ENCODE results near the gene COL9A2.
"Not testable (repeated sequence)": the region's sequence is repeated elsewhere in the genome, so short reads cannot be mapped to it uniquely, and the experiment has no call there.

COL9A2 gene

GRCh38 chr1:40344597-40344996 is 27.5 kb upstream of the COL9A2 start:
- no peaks in the 10 kb centered on the region for H3K79me1 ChIP-seq (replicated peaks; ENCODE audit: low read length, poor library complexity, severe bottlenecking)
- no peak overlapping the region for H4K8ac ChIP-seq (ENCODE audit: low read length)
- H2AFZ ChIP-seq (ENCODE audit: low read depth, low read length): no peak overlapping the region
- H3K18ac ChIP-seq (ENCODE audit: low read depth in 1 of 2, low read length in 2 of 2): no peak overlapping the region
- H3K9me3 ChIP-seq (ENCODE audit: control insufficient read depth, low read length): peaks cover 8% of the 10 kb centered on the region
- H3K27me3 ChIP-seq (ENCODE audit: control insufficient read depth in 1 of 2, insufficient read depth in 1 of 2, low read length in 2 of 2): peaks cover 4 to 18% of the 10 kb centered on the region in 2 experiments
- no peak overlapping the region for H3K4me2 ChIP-seq (ENCODE audit: low read length, poor library complexity, severe bottlenecking)
- H3K9ac ChIP-seq (ENCODE audit: low read length): peak overlapping the region; percentile 78
- WGBS: 49% methylated on average over 6 of the region's 6 CpGs
- no peak overlapping the region for H3K14ac ChIP-seq (ENCODE audit: low read length in 2 of 2)
- no peaks in the 10 kb centered on the region for H3K4me1 ChIP-seq (ENCODE audit: control insufficient read depth, insufficient read depth, low read depth, low read length)
- H4K91ac ChIP-seq (ENCODE audit: low read length): no peak overlapping the region
- peak; percentile 32 for DNase-seq
- H2BK12ac ChIP-seq (ENCODE audit: low read length in 2 of 2): no peak overlapping the region
- H3K27ac ChIP-seq (ENCODE audit: low read length, poor library complexity, severe bottlenecking): no peak overlapping the region
- no peak overlapping the region for H2AK5ac ChIP-seq (ENCODE audit: low read length, severe bottlenecking)
- no peak overlapping the region for H2BK120ac ChIP-seq (ENCODE audit: low read depth, low read length)
- H3K4ac ChIP-seq (ENCODE audit: low read depth in 1 of 2, low read length in 2 of 2): no peak overlapping the region
- H2BK15ac ChIP-seq (ENCODE audit: low read depth, poor library complexity, severe bottlenecking): no peak overlapping the region
- no peaks in the 10 kb centered on the region for H3K36me3 ChIP-seq (ENCODE audit: control insufficient read depth in 1 of 2, insufficient read depth in 2 of 2, low read depth in 1 of 2, low read length in 2 of 2)
- no peak overlapping the region for H2BK5ac ChIP-seq (ENCODE audit: low read depth, low read length, poor library complexity, severe bottlenecking)
- H3K23ac ChIP-seq (ENCODE audit: low read length in 2 of 2): no peak overlapping the region
- peak overlapping the region in 1 of 2 experiments; percentile 20 for H3K4me3 ChIP-seq (ENCODE audit: insufficient read depth in 1 of 2, low read depth in 1 of 2, low read length in 2 of 2)

- not testable (repeated sequence) for DNase-seq; H3K14ac ChIP-seq (ENCODE audit: low read length in 2 of 2); H3K4me1 ChIP-seq (ENCODE audit: control insufficient read depth, insufficient read depth, low read depth, low read length); H4K91ac ChIP-seq (ENCODE audit: low read length); H2BK15ac ChIP-seq (ENCODE audit: low read depth, poor library complexity, severe bottlenecking); H2BK5ac ChIP-seq (ENCODE audit: low read depth, low read length, poor library complexity, severe bottlenecking); H3K79me1 ChIP-seq (replicated peaks; ENCODE audit: low read length, poor library complexity, severe bottlenecking); H3K9me3 ChIP-seq (ENCODE audit: control insufficient read depth, low read length); H4K8ac ChIP-seq (ENCODE audit: low read length); H3K9ac ChIP-seq (ENCODE audit: low read length); H3K4me2 ChIP-seq (ENCODE audit: low read length, poor library complexity, severe bottlenecking); H2BK12ac ChIP-seq (ENCODE audit: low read length in 2 of 2); H3K4ac ChIP-seq (ENCODE audit: low read depth in 1 of 2, low read length in 2 of 2); H3K27ac ChIP-seq (ENCODE audit: low read length, poor library complexity, severe bottlenecking); H3K23ac ChIP-seq (ENCODE audit: low read length in 2 of 2); H2AFZ ChIP-seq (ENCODE audit: low read depth, low read length); H3K18ac ChIP-seq (ENCODE audit: low read depth in 1 of 2, low read length in 2 of 2); H3K36me3 ChIP-seq (ENCODE audit: control insufficient read depth in 1 of 2, insufficient read depth in 2 of 2, low read depth in 1 of 2, low read length in 2 of 2); H3K4me3 ChIP-seq (ENCODE audit: insufficient read depth in 1 of 2, low read depth in 1 of 2, low read length in 2 of 2); H2AK5ac ChIP-seq (ENCODE audit: low read length, severe bottlenecking); H2BK120ac ChIP-seq (ENCODE audit: low read depth, low read length)
- WGBS: 100% methylated on average over 2 of the region's 3 CpGs
- peaks cover 5 to 27% of the 10 kb centered on the region in 2 experiments for H3K27me3 ChIP-seq (ENCODE audit: control insufficient read depth in 1 of 2, insufficient read depth in 1 of 2, low read length in 2 of 2)
These were observed 25.3 kb upstream of the COL9A2 start for GRCh38 chr1:40342381-40342717.

- Histone ChIP-seq H3K4ac (ENCODE audit: low read depth in 1 of 2, low read length in 2 of 2) (no peak overlapping the region), H2BK12ac (ENCODE audit: low read length in 2 of 2) (no peak overlapping the region), H3K23ac (ENCODE audit: low read length in 2 of 2) (no peak overlapping the region), H3K27ac (ENCODE audit: low read length, poor library complexity, severe bottlenecking) (no peak overlapping the region), H2BK120ac (ENCODE audit: low read depth, low read length) (no peak overlapping the region), H2BK5ac (ENCODE audit: low read depth, low read length, poor library complexity, severe bottlenecking) (no peak overlapping the region), H2AK5ac (ENCODE audit: low read length, severe bottlenecking) (no peak overlapping the region), H3K4me3 (ENCODE audit: insufficient read depth in 1 of 2, low read depth in 1 of 2, low read length in 2 of 2) (no peak overlapping the region), H4K8ac (ENCODE audit: low read length) (no peak overlapping the region), H3K27me3 (ENCODE audit: control insufficient read depth in 1 of 2, insufficient read depth in 1 of 2, low read length in 2 of 2) (peaks cover 7 to 27% of the 10 kb centered on the region in 2 experiments), H2AFZ (ENCODE audit: low read depth, low read length) (no peak overlapping the region), H3K79me1 (replicated peaks; ENCODE audit: low read length, poor library complexity, severe bottlenecking) (no peaks in the 10 kb centered on the region), H2BK15ac (ENCODE audit: low read depth, poor library complexity, severe bottlenecking) (no peak overlapping the region), H3K18ac (ENCODE audit: low read depth in 1 of 2, low read length in 2 of 2) (no peak overlapping the region), H3K9ac (ENCODE audit: low read length) (no peak overlapping the region), H3K9me3 (ENCODE audit: control insufficient read depth, low read length) (peaks cover 8% of the 10 kb centered on the region), H3K4me1 (ENCODE audit: control insufficient read depth, insufficient read depth, low read depth, low read length) (no peaks in the 10 kb centered on the region), H3K4me2 (ENCODE audit: low read length, poor library complexity, severe bottlenecking) (no peak overlapping the region), H3K14ac (ENCODE audit: low read length in 2 of 2) (no peak overlapping the region), H4K91ac (ENCODE audit: low read length) (no peak overlapping the region), H3K36me3 (ENCODE audit: control insufficient read depth in 1 of 2, insufficient read depth in 2 of 2, low read depth in 1 of 2, low read length in 2 of 2) (no peaks in the 10 kb centered on the region)
- DNase-seq: no peak
- WGBS: 65% methylated on average over 3 of the region's 6 CpGs
These were observed 24.6 kb upstream of the COL9A2 start for GRCh38 chr1:40341491-40342380.

- Histone ChIP-seq H4K91ac (ENCODE audit: low read length) (no peak overlapping the region), H3K9me3 (ENCODE audit: control insufficient read depth, low read length) (peaks cover 8% of the 10 kb centered on the region), H4K8ac (ENCODE audit: low read length) (no peak overlapping the region), H3K79me1 (replicated peaks; ENCODE audit: low read length, poor library complexity, severe bottlenecking) (no peaks in the 10 kb centered on the region), H3K9ac (ENCODE audit: low read length) (no peak overlapping the region), H3K14ac (ENCODE audit: low read length in 2 of 2) (no peak overlapping the region), H3K4me2 (ENCODE audit: low read length, poor library complexity, severe bottlenecking) (no peak overlapping the region), H3K23ac (ENCODE audit: low read length in 2 of 2) (no peak overlapping the region), H3K4me3 (ENCODE audit: insufficient read depth in 1 of 2, low read depth in 1 of 2, low read length in 2 of 2) (no peak overlapping the region), H3K4ac (ENCODE audit: low read depth in 1 of 2, low read length in 2 of 2) (no peak overlapping the region), H3K27me3 (ENCODE audit: control insufficient read depth in 1 of 2, insufficient read depth in 1 of 2, low read length in 2 of 2) (peaks cover 7 to 27% of the 10 kb centered on the region in 2 experiments), H2AK5ac (ENCODE audit: low read length, severe bottlenecking) (no peak overlapping the region), H3K36me3 (ENCODE audit: control insufficient read depth in 1 of 2, insufficient read depth in 2 of 2, low read depth in 1 of 2, low read length in 2 of 2) (no peaks in the 10 kb centered on the region), H3K4me1 (ENCODE audit: control insufficient read depth, insufficient read depth, low read depth, low read length) (no peaks in the 10 kb centered on the region), H2BK5ac (ENCODE audit: low read depth, low read length, poor library complexity, severe bottlenecking) (no peak overlapping the region), H2BK12ac (ENCODE audit: low read length in 2 of 2) (no peak overlapping the region), H3K27ac (ENCODE audit: low read length, poor library complexity, severe bottlenecking) (no peak overlapping the region), H2AFZ (ENCODE audit: low read depth, low read length) (no peak overlapping the region), H2BK120ac (ENCODE audit: low read depth, low read length) (no peak overlapping the region), H3K18ac (ENCODE audit: low read depth in 1 of 2, low read length in 2 of 2) (no peak overlapping the region), H2BK15ac (ENCODE audit: low read depth, poor library complexity, severe bottlenecking) (no peak overlapping the region)
- no peak for DNase-seq
- WGBS: 74% methylated on average over 6 of the region's 6 CpGs
These were observed 22.6 kb upstream of the COL9A2 start for GRCh38 chr1:40339420-40340323.
